HG03196 (cell line): Measurements from ENCODE around the gene FSD2.
"Not testable (repeated sequence)": the region's sequence is repeated elsewhere in the genome, so short reads cannot be mapped to it uniquely, and the experiment has no call there.

ENCODE experiments used
- ATAC-seq: cut with Tn5 transposase; IDR thresholded peaks from one replicate; pipeline ENCODE4 v1.9.1; 2021; ENCODE audit not compliant: unreplicated experiment

Gene FSD2

DNA sequence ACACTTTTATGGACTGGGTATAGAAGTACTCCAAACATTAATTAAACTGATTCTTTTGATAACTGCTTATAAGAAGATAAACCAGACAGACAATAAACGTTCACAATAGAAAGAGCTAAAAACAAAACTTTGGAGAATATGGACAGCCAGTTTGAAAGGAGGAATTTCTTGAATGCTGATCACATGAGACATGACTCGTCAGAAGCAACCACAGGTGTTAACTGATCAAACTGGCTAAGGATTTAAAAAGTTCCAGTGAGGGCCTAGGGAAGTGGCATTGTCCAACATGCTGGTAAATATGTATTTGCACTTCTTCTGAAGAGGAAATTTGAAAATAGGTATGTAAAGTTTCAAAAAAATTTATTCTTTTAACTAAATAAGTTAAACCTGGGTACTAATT is 66.8 kb downstream of the FSD2 start:
- ATAC-seq: no peak

DNA sequence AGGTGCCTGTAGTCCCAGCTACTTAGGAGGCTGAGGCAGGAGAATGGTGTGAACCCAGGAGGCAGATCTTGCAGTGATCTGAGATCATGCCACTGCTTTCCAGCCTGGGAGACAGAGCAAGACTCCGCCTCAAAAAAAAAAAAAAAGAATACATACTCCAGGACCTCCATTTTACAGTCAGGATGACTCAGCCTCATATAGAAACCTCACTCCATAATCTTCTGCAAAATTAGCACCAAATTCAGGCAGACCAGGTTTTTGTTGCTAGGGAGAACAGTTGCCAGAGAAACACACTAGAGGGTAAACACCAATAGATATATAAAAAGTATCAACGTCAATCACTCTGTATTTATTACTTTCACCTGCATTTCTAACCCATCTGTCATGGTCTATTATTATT is 67.9 kb downstream of the FSD2 start:
- ATAC-seq: no peak

- ATAC-seq: no peak
Observed at GRCh38 chr15:82731527-82731926, 74.3 kb downstream of the FSD2 start.

DNA sequence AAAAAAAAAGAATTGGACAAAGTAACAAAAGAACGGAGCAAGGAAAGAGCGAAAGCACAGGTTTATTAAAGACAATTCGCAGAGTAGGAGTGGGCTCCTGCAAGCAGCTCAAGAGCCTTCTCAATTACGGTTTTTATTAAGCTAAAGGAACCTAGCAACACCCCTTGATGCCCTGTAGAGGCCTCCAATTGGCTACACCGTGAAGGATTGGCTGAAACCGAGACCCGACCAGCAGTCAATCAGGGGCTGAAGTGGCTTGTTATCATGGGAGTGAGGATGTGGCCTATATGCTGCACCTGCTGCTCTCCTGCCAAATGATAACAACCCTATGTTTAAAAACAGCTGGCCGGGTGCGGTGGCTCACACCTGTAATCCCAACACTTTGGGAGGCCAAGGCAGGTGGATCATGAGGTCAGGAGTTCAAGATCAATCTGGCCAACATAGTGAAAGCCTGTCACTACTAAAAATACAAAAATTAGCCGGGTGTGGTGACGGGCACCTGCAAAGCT is 75.8 kb downstream of the FSD2 start:
- ATAC-seq: no peak

GRCh38 chr15:82726816-82727215 is 79.1 kb downstream of the FSD2 start:
- no peak for ATAC-seq

DNA sequence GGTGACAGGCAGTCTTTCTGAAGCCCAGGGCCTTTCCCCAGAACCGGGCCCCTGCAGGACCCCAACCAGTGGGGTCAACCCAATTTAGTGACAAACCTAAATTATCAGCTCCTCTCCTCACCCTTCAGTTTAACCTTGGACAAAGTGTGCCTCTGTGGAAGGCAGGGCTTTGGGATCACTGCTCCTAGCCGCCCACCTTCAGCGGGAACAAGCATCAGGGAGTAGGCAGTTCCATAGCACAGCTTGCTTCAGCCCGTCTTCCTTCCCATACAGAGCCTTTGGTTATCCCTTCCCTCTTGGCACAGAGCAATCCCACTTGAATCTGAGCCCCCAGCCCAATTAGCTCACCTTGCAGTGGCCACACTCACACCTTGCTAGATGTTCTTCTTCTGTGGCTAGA is 90.9 kb downstream of the FSD2 start:
- no peak for ATAC-seq

- no peak for ATAC-seq
Observed at GRCh38 chr15:82714016-82714415, 91.9 kb downstream of the FSD2 start.

DNA sequence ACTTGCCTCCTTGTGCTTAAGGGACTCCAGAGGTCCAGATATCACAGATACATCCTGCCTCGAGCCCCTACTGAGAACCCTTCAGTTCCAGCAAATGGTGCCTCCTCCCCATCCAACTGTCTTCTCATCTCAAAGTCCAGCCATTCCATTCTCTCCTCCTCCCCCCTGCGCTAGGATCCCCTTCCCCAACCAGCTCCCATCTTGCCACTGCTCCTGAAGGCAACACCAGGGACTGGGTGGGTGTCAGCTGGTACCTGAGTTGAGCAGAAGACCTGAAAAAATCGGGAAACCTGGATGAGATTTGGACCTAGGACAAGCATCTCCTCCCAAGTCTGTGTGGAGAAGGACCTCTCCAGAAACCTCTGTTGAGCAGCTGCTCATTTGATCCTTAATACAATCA is 93.8 kb downstream of the FSD2 start:
- no peak for ATAC-seq

- ATAC-seq: no peak
Observed at GRCh38 chr15:82710926-82711490, 94.9 kb downstream of the FSD2 start.

- no peak for ATAC-seq
Observed at GRCh38 chr15:82710208-82710555, 95.7 kb downstream of the FSD2 start.

DNA sequence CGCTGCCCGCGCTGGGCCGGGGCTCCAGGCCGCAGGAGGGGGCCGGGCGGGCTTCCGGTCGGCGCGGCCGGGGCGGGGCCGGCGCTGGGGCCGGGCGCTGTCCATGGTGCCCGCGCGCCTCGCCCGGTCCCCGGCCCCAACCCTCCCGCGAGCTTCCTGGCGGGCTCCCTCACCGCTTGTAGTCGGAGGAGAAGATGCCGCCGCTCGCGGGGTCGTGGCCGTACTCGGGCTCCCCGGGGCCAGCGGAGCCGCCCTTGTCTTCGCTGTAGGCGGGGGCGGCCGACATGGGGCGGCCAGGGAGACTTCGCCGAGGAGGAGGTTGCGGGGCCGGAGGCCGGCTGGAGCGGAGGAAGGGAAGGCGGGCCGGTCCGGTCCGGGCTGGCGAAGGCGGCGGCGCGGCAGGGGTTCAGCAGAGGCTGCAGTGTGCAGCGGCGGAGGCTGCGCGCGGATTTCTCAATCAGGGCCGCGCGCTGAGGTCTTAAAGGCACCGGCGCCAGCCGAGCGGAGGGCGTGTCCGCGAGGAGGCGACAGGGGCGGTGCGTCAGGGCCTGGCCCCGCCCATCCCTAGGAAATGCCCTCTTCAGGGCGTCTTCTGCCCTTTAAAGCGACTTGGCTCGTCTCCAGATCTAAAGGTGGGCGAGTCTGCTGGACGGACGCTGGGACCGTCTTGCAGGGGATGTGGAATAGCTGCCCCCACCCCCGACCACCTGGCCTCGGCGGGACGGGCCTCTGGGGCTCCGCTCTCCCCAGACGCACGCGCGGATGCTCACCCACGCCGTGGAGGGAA is 96.3 kb downstream of the FSD2 start, which contains the start of gene AP3B2:
TSS of gene AP3B2 (minus strand) at position 455 of the 787 bp plus-strand sequence. CDS start at position 286, 169 bp downstream.
- ATAC-seq: peak; percentile 89

DNA sequence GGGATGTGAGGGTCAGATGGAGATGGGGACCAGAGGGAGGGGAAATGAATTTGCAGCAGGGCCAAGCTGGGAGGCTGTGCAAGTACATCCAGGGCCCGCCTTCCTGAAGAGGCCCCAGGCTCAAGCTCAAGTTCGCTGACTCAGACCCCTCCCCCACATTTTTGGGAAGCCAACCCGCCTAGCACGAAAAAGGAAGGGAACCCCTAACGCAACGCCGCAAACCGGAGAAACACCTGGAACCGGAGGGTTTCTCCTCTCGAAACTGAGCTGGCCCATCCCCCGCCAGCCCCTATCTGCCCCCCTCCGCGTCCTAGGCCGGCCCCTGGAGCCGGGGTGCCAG is 96.8 kb downstream of the FSD2 start:
- ATAC-seq: no peak

GRCh38 chr15:82705856-82706255 is 100.0 kb downstream of the FSD2 start:
- not testable (repeated sequence) for ATAC-seq
